Stimulated activated CD8-positive, alpha-beta memory T cell treated with anti-CD3 and anti-CD28 coated beads, Interleukin-4, amount 100 ng/mL, for 1 hour (primary cell): ENCODE data around the gene NDRG4.

ENCODE experiments used
- DNase-seq, 2 donors: peaks; one replicate each; pipeline ENCODE4 v3.0.0-alpha.2; 2020; ENCODE audit warnings: low read depth in 2 of 2, low spot score in 1 of 2

NDRG4 gene

DNA sequence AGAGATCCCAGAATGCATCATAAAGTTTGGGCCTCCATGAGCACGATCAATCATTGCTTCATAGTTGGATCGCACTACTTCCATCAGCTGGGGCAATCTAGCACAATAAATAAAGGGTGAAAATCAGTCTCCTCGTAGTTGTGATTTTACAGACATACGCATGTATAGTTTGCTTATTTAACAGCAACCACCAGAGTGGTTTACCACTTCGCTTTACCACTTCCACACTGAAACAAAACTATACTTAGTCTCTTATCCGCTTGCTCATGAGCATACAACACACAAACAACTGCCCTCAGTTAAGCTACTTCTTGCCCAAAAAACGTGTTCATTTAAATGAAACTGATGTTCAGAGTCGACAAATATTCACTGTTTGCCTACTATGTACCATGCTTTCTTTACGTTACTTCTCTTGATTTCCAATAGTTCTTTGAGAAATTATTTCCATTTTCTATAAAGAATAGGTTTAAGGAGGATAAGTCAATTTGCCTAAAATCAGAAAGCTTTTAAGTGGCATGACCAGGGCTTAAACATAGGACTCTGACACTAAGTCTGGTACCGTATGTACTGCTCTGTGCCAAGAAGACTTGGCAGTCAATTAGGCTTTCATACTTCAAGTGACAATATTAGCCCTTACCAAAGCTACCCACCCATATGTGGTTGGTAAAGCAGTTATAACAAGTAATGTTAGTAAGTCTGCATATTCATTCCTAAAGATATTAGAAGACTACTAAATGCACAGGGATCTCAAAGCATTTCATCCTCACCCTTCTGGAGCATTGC, 37.4 kb downstream of the NDRG4 start:
- no peak for DNase-seq

DNA sequence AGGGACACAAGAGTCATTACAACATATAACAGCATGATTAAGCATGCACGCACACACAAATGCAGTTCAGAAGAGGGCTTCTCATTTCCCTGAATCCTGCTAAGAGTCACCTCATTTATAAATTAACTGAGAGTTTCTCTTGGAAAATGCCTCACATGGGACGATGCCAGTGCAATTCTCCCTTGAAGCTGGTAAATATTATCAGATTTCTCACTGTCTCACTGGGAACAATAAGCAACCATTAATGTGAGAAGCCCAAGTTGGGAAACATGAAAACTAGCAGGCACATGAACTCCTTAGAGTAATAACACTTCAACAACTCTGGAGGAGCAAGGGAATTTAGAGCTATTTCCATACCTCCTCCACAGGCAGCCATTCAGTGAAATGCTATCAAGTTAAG, 41.8 kb downstream of the NDRG4 start:
- DNase-seq = no peak

DNA sequence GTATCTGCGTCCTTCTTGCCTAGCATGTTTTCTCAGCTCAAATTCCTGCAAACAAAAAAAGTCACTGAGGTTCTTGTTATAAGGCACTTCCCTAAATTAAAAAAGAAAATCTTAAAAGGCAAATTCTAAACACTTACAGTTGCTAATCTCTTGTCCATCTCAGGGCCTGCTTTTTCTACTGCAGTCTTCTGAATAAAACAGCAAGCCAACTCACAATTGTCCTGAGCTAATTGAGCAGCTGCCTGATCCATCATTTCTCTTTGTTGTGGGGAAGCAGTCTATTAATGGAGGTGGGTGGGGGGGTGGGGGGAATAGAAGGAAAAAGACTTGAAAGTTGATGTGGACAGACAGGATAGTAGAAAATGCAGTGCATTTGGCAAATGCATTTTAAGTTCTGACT, 42.3 kb downstream of the NDRG4 start:
- DNase-seq = no peak

DNA sequence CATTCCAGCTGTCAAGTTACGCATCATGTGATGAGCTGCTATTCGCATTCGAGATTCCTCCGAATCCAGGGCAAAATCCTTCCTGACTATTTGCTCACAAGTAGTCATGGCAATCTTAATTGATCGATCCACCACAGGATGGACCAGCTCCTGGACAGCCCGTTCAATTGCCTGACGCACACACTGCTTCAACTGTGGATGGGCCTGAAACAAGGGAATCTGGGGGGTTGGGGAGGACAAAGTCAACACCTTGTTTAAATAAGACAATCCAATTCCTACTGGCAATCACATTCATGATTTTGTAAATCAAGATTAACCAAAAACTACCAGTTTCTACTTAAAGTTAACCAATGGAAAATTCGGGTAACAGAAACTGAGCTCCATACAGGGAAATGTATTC, 43.7 kb downstream of the NDRG4 start:
- no peak for DNase-seq

DNA sequence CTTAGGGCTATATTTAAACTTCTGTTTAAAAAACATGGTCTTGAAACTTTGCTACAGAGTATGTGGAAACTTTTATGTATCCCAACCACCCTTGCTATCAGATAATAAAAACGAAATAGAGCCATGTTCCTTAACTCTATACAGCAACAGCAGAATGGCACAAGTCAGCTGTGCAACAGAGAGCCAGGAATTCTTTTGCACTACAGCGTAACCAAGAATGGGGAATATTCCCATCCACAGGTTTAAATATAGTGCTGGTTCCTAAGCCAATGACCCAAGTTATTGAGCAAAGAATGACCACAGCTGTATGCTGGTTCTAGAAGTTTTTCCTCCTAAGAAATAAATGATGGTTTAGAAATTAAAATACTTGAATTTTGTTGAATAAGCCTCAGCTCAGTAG, 48.4 kb downstream of the NDRG4 start:
- no peak for DNase-seq

DNA sequence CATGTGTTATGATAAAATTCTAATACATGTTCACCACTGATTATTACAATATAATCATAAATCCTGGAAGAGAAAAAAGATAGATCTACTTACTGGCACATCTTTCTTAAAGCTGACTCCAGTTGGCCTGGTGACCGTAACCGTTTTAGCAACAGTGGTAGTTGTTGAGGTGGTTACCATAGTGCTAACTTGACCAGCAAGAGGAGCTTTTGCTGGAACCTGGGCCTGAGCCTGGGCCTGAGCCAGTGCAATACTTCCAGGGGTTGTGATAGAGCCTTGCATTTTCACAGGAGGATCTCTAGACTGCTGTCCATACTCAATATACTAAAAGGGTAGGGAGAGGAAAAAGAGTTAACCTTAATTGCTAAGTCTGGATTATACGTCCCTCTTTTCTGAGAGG, 51.6 kb downstream of the NDRG4 start:
- DNase-seq = no peak

DNA sequence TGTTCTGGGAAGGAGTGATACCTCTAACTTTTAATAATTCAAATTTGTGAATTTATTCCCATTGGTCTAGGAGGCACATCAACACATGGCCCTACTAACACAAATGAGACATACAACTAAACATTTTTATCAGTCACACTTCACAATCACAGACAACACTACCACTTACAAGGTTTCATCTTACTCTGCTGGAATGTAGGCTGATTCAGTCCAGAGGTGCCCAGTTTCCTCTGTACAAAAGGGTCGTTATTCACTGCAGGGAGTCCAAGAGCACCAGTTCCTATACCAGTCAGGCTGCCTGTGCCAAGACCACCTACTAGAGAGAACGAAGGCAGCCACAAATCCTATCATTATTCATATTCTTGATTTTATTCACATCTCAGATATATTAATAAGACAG, 56.7 kb downstream of the NDRG4 start:
- no peak for DNase-seq
